ENCODE results near the gene DPP6. TPM values are rescaled to one million over a fixed set of nuclear protein-coding genes. Genes with fewer than 3 reads are reported as not detected.

DPP6 gene
- total and polyA plus RNA-seq, 9 of the 15 experiments (the other 6 are each of a cell fraction or from before 2014, with no cell fraction given), result not detected

DNA sequence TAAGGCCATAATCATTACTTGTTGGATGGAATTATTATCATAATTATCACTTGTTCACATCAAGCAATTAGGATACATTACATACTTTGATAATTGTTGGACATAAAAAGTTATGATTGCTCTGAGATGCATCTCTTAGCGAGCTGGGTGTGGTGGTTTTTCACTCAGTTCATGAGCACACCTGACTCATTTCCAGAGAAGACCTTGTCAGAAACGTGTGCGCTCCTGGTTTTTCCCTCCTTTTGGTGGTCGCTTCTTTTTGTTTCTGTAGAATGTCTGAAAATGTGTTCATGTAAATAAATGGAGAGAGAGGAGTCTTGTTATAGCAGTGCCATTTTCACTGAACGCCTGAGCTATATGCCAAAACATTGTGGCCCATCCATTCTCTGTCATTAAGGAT, 809.4 kb downstream of the DPP6 start:
- ATAC-seq, result no peak
- WGBS (ENCODE audit: insufficient coverage, low coverage, missing lambda C conversion rate), result 3% methylated on average over 5 of the region's 5 CpGs
- H4K20me1 ChIP-seq (replicated peaks; ENCODE audit: control insufficient read depth, insufficient read depth, low read length), result peaks cover 16% of the 10 kb centered on the region; the same call in 1 of the 2 replicates
- ChIA-PET POLR2A (interaction anchor here (0.8 kb wide), 1 partner anchor 13 kb away, joined by 3 read pairs; no protein-coding TSS in a partner anchor), CTCF (ENCODE audit: low intra/inter-chr PET ratio) (no interaction called here)
- intact Hi-C loops (cut with micrococcal nuclease) (no loop called here), in situ Hi-C loops (cut with MboI) (no loop called here)
- no TSS peak for BruUV-seq (replicated peaks)
- H3K27ac ChIP-seq (ENCODE audit: extremely low read depth, low read depth, low read length), result no peak overlapping the region
- H3K9me1 ChIP-seq (ENCODE audit: control insufficient read depth, insufficient read depth, low read length), result peaks cover 4% of the 10 kb centered on the region
- no peaks in the 10 kb centered on the region for H3K36me3 ChIP-seq (ENCODE audit: control insufficient read depth, insufficient read depth, low read length)
- no peak overlapping the region for H3K4me3 ChIP-seq
- no peaks in the 10 kb centered on the region for H3K9me3 ChIP-seq (replicated peaks; ENCODE audit: control insufficient read depth, insufficient read depth, low read depth, low read length)
- peaks cover 0 to 6% of the 10 kb centered on the region in 2 experiments; a peak in 2 of 5 replicates for H3K4me1 ChIP-seq (replicated peaks in 1 of 2; ENCODE audit: control insufficient read depth in 2 of 2, insufficient read depth in 2 of 2, low read length in 2 of 2)
- no peak overlapping the region for H3K9ac ChIP-seq (ENCODE audit: insufficient read depth in 1 of 2, low read depth in 2 of 2, low read length in 2 of 2)
- no peak for DNase-seq (ENCODE audit: extremely low read depth in 1 of 4, low spot score in 3 of 4)
- H3K27me3 ChIP-seq (ENCODE audit: control insufficient read depth in 2 of 2, insufficient read depth in 2 of 2, low read length in 2 of 2), result peaks cover 54 to 88% of the 10 kb centered on the region in 2 experiments
- H3K79me2 ChIP-seq (ENCODE audit: control insufficient read depth, insufficient read depth, low read length), result no peaks in the 10 kb centered on the region
- no peak overlapping the region for H3K4me2 ChIP-seq (ENCODE audit: insufficient read depth, low read length)
- no peak for FAIRE-seq
- no peak overlapping the region for H2AFZ ChIP-seq (ENCODE audit: low read depth, low read length)
- no peak for TF ChIP-seq SIRT6 (IDR thresholded peaks at IDR 0.05; ENCODE audit: low read depth, low read length)
- TF ChIP-seq SIN3A (IDR thresholded peaks at IDR 0.05; ENCODE audit: borderline replicate concordance in 2 of 2, control insufficient read depth in 1 of 2, low read depth in 2 of 2, low read length in 2 of 2), result no peak
- no peak for TF ChIP-seq MAFG (tag; conservative IDR thresholded peaks at IDR 0.05)
- TF ChIP-seq RUNX1 (IDR thresholded peaks at IDR 0.05; ENCODE audit: low read depth), result no peak
- TF ChIP-seq ZNF780A (CRISPR knock-in tag; IDR thresholded peaks at IDR 0.05), result no peak
- no peak for TF ChIP-seq XRCC3 (IDR thresholded peaks at IDR 0.05)
- TF ChIP-seq MAX (CRISPR knock-in tag; IDR thresholded peaks at IDR 0.05), result no peak
- no peak for TF ChIP-seq USF2 (CRISPR knock-in tag; IDR thresholded peaks at IDR 0.05)
- no peak for TF ChIP-seq RNF219 (CRISPR knock-in tag; IDR thresholded peaks at IDR 0.05)
- no peak for TF ChIP-seq PML (IDR thresholded peaks at IDR 0.05; ENCODE audit: low read length)
- TF ChIP-seq, protein P1, sequence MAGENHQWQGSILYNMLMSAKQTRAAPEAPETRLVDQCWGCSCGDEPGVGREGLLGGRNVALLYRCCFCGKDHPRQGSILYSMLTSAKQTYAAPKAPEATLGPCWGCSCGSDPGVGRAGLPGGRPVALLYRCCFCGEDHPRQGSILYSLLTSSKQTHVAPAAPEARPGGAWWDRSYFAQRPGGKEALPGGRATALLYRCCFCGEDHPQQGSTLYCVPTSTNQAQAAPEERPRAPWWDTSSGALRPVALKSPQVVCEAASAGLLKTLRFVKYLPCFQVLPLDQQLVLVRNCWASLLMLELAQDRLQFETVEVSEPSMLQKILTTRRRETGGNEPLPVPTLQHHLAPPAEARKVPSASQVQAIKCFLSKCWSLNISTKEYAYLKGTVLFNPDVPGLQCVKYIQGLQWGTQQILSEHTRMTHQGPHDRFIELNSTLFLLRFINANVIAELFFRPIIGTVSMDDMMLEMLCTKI (IDR thresholded peaks at IDR 0.05; ENCODE audit: partially characterized antibody), result no peak
- TF ChIP-seq ZNF76 (CRISPR knock-in tag; IDR thresholded peaks at IDR 0.05; ENCODE audit: borderline replicate concordance), result no peak
- TF ChIP-seq ZNF584 (CRISPR knock-in tag; IDR thresholded peaks at IDR 0.05; ENCODE audit: low read depth), result no peak
- TF ChIP-seq SAFB2 (IDR thresholded peaks at IDR 0.05; ENCODE audit: borderline replicate concordance, low read depth, low read length, severe bottlenecking), result no peak
- no peak for TF ChIP-seq PURB (CRISPR knock-in tag; IDR thresholded peaks at IDR 0.05; ENCODE audit: low read depth)
- TF ChIP-seq NFIC (IDR thresholded peaks at IDR 0.05), result no peak
- no peak for TF ChIP-seq NR2C1 (IDR thresholded peaks at IDR 0.05)
- TF ChIP-seq NR2C1 (tag; IDR thresholded peaks at IDR 0.05), result no peak
- no peak for TF ChIP-seq EP400 (IDR thresholded peaks at IDR 0.05)
- TF ChIP-seq ESRRA (IDR thresholded peaks at IDR 0.05; ENCODE audit: borderline replicate concordance, low read depth), result no peak
